ENCODE results near the gene TCERG1L.
"Not testable (repeated sequence)": the region's sequence is repeated elsewhere in the genome, so short reads cannot be mapped to it uniquely, and the experiment has no call there.

TCERG1L gene

DNA sequence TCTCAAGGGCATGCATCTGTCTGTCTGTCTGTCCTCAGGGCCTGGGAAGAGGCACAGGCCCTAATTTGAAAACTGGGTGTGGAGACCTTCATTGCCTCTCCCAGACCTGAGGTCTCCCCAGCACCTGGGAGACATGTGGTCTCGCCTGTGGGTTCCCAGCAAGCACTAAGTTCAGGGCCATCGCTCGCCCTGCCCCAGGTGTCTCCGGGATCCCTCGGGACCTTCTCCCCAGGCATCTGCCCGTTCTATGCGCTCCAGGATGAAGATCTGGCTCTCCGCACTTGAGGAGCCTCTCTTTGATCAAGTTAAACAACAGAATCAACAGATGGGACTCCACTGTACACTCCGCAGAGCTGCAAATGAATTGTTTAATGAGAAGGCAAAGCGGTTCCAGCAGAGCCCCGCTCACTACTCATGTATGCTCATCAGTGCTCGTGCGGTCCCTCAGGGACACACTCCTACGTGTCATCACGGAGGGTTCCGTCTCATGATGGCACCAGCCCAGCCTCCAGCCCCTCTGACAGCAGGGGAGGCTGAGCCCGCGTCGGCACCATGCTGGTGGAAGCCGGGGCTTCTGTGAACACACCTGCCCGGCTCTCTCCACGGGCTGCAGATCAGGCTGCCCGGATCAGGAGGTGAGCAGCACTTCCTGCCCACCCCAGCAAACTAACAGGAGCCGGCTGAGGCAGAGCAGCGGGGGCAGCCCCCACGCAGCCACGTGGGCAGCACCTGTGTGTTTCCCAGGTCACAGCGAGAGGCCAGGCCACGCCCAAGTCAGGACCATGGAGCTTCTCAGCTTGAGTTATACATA, 132.8 kb downstream of the TCERG1L start:
- no peak for DNase-seq

DNA sequence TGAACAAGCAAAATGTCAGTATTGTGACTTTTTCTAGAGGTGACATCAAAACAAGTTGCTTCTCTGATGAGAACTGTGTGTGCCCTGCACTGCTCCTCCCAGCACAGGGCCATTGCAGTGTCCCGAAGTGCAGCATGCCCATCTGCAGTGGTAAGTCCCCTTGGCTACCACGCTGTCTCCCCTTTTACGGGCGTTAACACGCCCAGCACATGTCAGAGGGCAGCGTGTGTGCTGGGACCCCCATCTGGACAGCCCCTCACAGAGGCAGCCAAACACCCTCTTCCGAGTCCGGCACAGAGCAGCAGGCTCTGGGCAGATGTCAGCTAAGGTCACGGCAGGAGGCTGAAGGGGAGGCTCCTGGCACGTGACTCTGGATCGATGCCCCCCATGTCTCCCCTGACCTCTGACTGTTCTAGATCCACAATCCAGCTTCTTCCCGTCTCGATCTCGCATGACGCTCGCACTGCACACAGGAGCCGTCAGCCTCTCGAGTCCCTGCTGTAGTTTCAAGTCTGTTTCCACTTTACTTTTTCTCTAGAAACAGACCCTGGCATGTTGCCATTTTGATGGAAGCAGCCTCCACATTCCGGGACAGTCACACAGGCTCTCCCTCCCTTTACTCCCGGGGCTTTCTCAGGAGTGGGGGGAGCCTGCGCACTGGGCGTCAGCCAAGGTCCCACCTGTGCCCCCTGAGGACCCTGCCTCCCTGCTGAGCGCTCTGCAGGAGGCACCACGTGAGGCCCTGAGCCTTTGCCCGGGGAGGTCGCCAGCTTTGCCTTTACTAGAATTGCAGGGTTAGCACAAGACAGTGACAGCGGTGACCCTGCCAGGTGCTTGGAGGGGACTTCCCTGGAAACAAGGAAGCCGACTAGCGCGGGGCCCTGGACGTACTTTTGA, 133.8 kb downstream of the TCERG1L start:
- no peak for DNase-seq

DNA sequence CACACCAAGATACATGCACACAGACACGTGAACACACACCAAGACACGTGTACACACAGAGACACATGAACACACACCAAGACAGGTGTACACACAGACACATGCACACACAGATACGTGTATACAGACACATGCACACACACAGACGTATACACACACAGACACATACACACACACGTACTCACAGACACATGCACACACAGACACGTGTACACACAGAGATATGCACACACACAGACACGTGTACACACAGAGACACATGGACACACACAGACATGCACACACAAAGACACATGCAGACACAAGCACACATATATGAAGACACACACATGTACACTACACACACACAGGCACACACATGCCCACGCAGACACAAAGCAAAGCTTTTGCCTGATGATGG, 134.6 kb downstream of the TCERG1L start:
- no peak for DNase-seq

- DNase-seq, result not testable (repeated sequence)
Observed at GRCh38 chr10:131176324-131176723, 135.2 kb downstream of the TCERG1L start.

DNA sequence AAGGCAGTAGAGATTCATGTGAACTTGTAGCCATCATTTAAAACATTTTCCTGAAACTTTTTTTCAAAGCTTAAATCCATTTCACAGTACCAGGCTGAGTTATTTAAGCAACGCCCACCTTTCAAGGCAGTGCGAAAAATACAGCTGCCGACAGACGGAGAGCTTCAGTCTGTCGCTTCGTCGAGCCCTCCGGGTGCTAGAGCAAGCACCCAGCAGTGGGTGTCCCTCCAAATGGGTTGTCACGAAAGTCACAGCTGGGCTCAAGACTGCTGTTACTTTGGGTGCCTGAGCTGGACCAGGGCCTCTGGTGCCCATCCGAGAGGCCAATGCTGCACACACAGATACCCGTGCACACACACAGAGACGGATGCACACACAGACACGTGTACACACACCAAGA, 135.6 kb downstream of the TCERG1L start:
- no peak for DNase-seq

GRCh38 chr10:131174651-131175540, 136.6 kb downstream of the TCERG1L start:
- no peak for DNase-seq

- DNase-seq, result no peak
Observed at GRCh38 chr10:131174211-131174565, 137.3 kb downstream of the TCERG1L start.

DNA sequence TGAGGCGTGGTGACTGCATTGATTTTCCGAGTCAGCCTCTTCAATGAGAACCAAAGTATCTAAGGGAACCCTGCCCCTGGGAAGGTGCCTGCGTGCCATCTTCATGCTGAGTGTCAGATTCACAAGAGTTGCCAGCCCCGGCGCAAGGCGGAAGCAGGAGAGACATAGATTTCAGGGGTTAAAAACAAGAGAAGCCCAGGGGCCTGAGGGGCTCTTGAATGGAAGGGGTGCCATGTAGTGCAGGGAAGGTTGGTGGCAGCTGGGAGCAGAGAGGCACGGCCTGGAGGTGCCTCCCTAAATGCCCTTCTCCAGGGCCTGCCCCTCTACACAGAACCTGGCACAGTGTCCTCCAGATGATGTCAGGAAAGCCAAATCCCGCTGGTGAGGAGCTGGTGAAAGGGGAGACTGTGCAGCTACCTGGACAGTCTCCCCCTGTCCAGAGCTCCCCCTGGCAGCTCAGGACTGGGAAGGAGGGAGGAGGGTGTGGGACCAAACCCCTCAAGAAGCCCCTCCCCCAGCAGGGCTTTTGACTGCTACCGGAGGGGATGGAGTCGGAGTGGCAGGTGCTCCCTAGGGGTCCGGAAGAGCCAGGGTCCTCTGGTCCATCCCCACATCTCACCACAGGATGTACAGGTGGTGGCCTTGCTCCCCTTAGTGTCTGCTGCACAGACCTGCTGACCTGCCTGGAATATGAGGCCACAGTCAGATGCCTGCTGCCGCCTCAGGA, 137.9 kb downstream of the TCERG1L start:
- DNase-seq, result no peak

DNA sequence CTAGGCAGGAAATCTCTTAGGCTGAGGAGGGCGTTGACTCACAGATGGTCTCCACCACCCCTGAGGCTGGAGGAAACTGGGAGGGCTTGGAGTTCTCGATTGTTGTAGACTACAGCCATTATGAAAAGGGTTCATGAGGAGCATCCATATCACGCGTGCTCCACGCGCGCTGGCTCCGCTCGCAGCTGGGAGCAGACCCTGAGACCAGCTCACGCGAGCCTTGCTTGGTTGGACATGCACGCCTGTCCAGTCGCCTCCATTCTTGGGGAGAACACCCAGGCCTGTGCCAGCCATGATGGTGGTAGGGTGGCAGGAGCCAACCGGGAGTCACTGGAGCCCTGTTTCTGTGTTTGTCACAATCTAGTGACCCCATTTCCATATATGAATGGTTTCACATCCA, 139.1 kb downstream of the TCERG1L start:
- no peak for DNase-seq

- DNase-seq, result no peak
Observed at GRCh38 chr10:131169146-131169545, 142.4 kb downstream of the TCERG1L start.

GRCh38 chr10:131168238-131168875, 143.2 kb downstream of the TCERG1L start:
- DNase-seq, result no peak

DNA sequence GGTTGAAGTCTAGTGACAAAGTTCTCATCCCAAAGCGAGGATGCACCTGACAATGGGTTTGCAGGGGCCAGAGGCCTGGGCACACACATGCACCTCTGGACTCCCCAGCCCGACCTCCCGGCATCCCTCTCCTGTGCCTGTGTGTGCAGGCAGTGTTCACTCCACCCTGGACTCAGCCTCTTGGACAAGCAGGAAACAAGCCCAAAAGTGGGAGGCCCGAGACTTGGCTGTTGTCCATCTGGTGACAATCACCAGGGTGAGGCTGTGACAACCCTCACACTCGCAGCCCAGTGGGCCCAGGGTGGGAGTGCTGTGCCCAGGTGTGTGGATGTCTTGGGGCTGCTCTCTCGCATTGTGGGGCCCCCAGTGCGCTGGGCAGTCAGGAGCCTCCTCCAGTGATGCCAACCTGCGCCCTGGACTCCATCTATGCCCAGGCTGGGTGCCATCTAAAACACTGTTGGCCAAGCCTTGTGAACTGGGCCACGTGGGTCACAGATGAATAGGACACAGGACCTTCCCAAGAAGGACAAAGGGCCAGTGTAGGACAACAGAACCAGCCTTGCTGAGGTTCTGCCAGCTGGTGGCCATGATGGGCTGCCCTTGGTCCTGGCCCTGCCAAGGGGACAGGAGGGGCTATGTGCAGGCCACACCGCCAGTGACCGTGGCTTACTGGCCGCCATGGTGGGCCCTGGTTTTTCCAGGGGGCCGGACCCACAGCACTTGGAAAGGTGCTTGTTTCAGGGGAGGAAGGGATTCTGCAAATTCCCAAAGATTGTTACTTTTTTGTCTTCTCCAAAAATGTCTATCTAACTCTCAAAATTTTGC, 144.3 kb downstream of the TCERG1L start:
- DNase-seq, result no peak

- DNase-seq, result no peak
Observed at GRCh38 chr10:131166486-131166885, 145.0 kb downstream of the TCERG1L start.

- DNase-seq, result no peak
Observed at GRCh38 chr10:131165092-131165491, 146.4 kb downstream of the TCERG1L start.

DNA sequence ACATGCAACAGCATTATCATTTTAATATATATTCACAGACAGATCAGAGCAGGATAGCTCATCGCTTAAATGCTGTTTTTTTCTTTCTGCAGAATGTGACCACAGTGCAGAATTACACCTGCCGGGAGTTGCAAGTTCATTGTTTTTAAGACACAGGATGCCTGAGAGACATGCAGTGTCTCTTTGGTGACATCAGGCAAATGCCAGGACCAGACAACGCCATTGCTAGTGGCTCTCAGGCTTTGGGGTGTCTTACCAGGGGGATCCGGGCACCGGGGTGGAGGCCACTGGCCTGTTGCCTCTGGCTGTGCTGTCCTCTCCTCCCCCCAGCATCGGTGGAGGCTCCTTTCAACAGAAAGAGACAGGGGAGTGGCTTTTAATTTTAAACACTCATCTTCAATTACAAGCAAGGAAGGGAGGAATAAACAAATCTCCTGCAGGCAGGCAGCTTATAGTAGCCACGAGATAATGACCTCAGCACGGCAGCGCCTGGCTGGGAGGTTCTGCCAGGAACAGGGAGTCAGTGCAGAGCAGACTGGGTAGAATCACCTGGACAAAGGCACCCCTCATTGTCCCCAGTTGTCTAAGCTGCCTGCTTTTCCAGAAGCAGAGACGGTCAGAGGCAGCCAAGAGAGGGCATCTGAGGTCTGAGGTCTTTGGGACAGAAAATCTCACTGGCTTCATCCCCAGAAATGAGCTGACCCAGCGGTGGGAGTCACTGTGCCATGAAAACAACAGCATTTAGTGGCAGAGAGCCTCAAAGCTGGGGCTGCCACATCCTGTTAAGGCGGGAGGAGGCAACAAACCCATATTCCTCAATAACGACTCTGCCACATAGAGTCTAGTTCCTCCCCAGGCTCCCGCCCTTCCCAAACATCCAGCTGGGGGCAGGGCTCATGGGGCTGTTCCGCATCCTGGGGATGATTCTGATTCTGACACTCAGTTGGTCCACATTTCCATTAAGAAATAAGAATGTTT, 148.4 kb downstream of the TCERG1L start:
- no peak for DNase-seq

DNA sequence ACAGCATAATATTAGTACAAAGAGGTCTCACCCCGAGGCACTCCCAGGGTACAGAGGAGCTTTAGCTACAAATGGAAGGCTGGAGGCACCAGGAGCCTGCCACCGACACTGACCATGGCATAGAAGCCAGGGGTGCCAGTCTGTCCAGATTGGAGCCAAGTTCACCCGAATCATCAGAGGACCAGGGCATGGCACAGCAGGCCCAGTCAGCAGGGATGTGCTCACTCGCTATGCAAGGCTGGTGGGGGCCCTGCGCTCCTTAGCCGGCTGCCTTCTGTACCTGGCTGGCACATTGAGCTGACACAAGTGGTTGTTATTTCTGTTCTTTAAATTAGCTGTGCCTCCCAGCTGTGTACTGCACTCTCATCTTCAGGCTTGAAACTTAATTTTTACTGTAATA, 149.3 kb downstream of the TCERG1L start:
- DNase-seq, result no peak

DNA sequence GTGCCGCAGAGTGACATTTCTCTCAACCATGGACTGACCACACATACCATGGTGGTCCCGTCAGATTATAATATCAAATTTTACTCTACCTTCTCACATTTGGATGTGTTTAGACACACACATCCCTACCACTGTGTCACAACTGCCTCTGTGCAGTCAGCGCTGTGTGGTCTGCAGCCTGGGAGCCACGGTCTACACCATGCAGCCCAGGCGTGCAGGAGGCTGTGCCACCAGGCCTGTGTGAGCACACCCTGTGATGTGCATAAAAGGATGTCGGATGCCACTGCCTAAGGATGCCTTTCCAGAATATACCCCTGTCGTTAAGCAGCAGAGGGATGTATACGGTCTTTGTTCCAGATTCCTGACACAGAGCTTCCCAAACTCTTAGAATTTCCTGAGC, 150.4 kb downstream of the TCERG1L start:
- DNase-seq, result no peak

GRCh38 chr10:131160219-131160875, 151.2 kb downstream of the TCERG1L start:
- no peak for DNase-seq

- DNase-seq, result no peak
Observed at GRCh38 chr10:131159771-131160170, 151.8 kb downstream of the TCERG1L start.

Measured in amniotic stem cell (primary cell).